ENCODE measurements around the gene DNER. TPM values are rescaled to one million over a fixed set of nuclear protein-coding genes. Genes with fewer than 3 reads are reported as not detected.

The DNER gene
- total RNA-seq, 1 experiment from 2014 or later: not detected

- no peak for DNase-seq (ENCODE audit: low spot score)
Observed at GRCh38 chr2:229443546-229444268, 270.6 kb downstream of the DNER start.

GRCh38 chr2:229443141-229443540 lies 271.2 kb downstream of the DNER start:
- DNase-seq (ENCODE audit: low spot score): no peak

GRCh38 chr2:229438430-229439159 lies 275.8 kb downstream of the DNER start:
- DNase-seq (ENCODE audit: low spot score): no peak

GRCh38 chr2:229437467-229437866 lies 276.9 kb downstream of the DNER start:
- DNase-seq (ENCODE audit: low spot score): no peak

GRCh38 chr2:229434187-229434586 lies 280.2 kb downstream of the DNER start:
- DNase-seq (ENCODE audit: low spot score): no peak

- DNase-seq (ENCODE audit: low spot score): no peak
Observed at GRCh38 chr2:229433351-229433750, 281.0 kb downstream of the DNER start.

- peak; percentile 63 for DNase-seq (ENCODE audit: low spot score)
Observed at GRCh38 chr2:229431327-229431954, 282.9 kb downstream of the DNER start.

- no peak for DNase-seq (ENCODE audit: low spot score)
Observed at GRCh38 chr2:229429589-229429988, 284.8 kb downstream of the DNER start.

- no peak for DNase-seq (ENCODE audit: low spot score)
Observed at GRCh38 chr2:229426464-229426863, 287.9 kb downstream of the DNER start.

GRCh38 chr2:229425598-229425997 lies 288.8 kb downstream of the DNER start:
- no peak for DNase-seq (ENCODE audit: low spot score)

- no peak for DNase-seq (ENCODE audit: low spot score)
Observed at GRCh38 chr2:229422063-229422462, 292.3 kb downstream of the DNER start.

GRCh38 chr2:229419158-229419557 lies 295.2 kb downstream of the DNER start:
- no peak for DNase-seq (ENCODE audit: low spot score)

- no peak for DNase-seq (ENCODE audit: low spot score)
Observed at GRCh38 chr2:229417916-229418315, 296.4 kb downstream of the DNER start.

- DNase-seq (ENCODE audit: low spot score): no peak
Observed at GRCh38 chr2:229417176-229417575, 297.2 kb downstream of the DNER start.

GRCh38 chr2:229416116-229416694 lies 298.1 kb downstream of the DNER start:
- no peak for DNase-seq (ENCODE audit: low spot score)

- DNase-seq (ENCODE audit: low spot score): no peak
Observed at GRCh38 chr2:229414631-229415030, 299.7 kb downstream of the DNER start.

- DNase-seq (ENCODE audit: low spot score): no peak
Observed at GRCh38 chr2:229412686-229413085, 301.7 kb downstream of the DNER start.

GRCh38 chr2:229410946-229411345 lies 303.4 kb downstream of the DNER start:
- no peak for DNase-seq (ENCODE audit: low spot score)

- DNase-seq (ENCODE audit: low spot score): no peak
Observed at GRCh38 chr2:229410264-229410663, 304.1 kb downstream of the DNER start.

- no peak for DNase-seq (ENCODE audit: low spot score)
Observed at GRCh38 chr2:229409751-229410181, 304.6 kb downstream of the DNER start.

GRCh38 chr2:229408962-229409361 lies 305.4 kb downstream of the DNER start:
- DNase-seq (ENCODE audit: low spot score): no peak

GRCh38 chr2:229408356-229408755 lies 306.0 kb downstream of the DNER start:
- DNase-seq (ENCODE audit: low spot score): peak; percentile 56
